Activated CD4-positive, alpha-beta T cell treated with anti-CD3 and anti-CD28 coated beads for 48 hours (primary cell): ENCODE measurements around the gene SYNE4.
A peak's percentile ranks its signal among the peaks of the same experiment; 100 is the strongest.
"Not testable (repeated sequence)": the region's sequence is repeated elsewhere in the genome, so short reads cannot be mapped to it uniquely, and the experiment has no call there.

ENCODE experiments used
- DNase-seq: peaks from one replicate; pipeline ENCODE4 v3.0.0-alpha.2; 2020

The SYNE4 gene

DNA sequence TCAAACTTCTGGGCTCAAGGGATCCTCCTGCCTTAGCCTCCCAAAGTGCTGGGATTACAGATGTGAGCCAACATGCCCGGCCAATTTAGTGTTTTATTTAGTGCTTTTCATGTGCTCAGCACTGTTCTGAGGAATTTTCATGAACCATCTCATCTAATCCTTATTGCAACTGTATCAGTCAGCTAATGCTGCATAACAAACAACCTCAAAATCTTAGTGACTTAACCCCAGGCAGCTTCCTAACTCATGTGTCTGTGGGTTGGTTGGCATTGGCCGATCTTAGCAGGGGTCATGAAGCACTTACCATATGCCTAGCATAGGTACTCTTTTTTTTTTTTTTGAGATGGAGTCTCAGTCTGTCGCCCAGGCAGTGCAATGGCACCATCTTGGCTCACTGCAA is 19.8 kb downstream of the SYNE4 start:
- DNase-seq: no peak

DNA sequence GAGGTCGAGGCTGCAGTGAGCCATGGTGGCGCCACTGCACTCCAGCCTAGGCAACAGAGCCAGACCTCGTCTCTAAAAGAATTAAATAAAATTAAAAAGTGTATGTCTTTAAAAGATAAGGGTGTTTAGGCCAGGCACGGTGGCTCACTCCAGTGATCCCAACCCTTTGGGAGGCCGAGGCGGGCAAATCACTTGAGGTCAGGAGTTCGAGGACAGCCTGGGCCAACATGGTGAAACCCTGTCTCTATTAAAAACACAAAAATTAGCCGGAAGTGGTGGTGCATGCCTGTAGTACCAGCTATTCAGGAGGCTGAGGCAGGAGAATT is 21.1 kb downstream of the SYNE4 start:
- DNase-seq: no peak

DNA sequence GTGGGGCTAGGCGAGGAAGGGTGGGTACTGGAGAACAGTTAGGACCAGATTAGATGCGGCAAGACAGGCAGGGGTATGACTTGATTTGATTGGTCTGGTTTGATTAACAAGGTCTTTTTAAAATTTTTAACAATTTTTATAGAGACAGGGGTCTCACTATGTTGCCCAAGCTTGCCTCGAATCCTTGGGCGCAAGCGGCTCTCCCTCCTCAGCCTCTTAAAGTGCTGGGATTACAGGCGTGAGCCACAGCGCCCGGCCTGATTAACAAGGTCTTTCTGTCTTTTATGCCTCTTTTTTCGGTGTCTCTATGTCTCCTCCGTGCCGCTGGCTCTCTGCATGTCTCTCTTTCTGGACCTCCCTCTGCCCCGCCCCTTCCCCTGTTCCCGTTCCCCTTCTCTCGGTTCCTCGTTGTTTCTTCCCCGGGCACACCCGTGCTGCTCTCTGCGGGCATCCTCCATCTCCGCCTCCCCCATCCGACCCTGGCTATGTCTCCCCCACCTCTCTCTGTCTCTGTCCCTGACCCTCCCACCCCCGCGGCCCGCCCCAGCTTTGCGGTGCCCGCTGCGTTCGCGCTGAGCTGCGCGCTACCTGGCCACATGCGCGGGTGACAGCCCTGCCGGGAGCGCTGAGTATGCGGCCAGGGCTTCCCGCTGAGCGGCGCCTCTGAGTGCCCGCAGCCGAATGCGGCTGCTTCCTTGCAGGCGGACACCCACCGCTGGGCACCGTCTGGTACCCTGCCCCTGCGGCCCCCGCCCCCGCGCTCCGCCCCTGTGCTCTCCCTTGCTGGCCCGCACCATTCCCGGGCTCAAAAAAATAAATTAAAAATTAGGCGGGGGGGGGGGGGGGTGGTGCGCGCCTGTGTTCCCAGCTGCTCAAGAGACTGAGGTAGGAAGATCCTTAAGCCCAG is 21.7 kb downstream of the SYNE4 start:
- peak; percentile 37 for DNase-seq

DNA sequence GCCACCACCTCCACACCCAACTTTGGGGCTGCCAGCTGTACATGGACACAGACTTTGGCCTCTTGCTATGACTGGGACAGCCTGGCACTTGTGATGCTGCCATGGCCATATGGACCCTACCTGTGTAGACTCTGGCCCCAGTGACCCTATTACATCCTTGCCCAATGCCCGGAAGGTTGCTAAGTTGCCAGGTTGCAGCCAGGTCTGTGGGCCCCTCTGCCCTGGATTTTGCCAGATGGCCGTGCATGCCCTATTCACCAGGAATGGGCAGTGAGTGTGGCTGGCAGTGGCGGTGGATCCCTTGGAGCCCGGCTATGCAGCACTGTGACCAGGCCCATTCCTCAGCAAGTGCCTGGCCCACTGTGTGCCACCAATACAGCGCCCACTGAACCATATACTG is 22.5 kb downstream of the SYNE4 start:
- DNase-seq: no peak

DNA sequence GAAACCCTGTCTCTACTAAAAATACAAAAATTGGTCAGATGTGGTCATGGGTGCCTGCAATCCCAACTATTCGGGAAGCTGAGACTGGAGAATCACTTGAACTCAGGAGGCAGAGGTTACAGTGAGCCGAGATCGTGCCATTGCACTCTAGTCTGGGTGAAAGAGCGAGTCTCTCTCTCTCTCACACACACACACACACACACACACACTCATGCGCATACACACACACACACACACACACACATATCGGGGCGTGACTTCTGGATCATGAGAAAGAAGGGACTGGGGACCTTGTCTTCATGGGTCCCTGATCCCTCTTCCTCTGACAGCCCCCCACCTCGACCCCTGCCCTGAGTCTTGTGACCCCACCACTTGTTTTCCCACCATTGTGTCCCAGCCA is 25.4 kb downstream of the SYNE4 start:
- DNase-seq: no peak

DNA sequence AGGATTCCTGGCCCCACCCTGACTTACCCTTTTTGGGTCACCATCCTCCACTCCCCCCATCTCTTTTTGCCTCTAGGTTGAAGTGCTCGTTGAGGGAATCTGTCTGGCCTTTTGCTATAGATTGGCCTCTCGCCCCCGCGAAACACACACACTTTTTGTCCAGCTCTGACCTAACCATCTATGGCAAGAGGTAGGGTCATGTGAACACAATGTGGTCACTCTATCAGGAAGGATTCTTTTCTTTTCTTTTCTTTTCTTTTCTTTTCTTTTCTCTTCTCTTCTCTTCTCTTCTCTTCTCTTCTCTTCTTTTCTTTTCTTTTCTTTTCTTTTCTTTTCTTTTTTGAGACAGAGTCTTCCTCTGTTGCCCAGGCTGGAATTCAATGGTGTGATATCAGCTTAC is 27.6 kb downstream of the SYNE4 start:
- DNase-seq: not testable (repeated sequence)

DNA sequence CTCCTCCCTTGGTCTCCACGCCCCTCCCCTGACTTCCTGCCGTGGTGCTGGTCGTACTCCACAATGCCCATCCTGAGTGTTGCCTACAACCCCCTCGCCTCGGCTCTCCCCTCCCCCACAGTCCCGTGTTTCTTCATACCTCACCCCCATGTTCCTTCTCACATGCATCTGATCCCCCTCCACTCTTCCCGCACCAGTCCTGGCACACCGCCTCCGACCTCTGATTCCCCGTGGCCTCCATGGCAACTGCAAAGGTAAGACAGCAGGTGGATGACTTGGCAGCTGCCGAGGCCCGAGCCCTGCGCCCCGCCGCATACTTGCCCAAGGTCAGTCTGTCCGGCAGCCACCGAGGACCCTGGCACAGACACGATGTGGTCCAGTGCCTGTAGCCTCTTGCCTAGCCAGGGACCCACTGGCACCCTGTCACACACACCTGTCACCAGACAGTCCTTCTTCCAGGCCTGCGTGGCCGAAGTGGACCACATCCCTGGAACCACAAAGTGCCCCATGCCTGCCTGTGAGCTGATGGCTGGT is 29.7 kb downstream of the SYNE4 start:
- DNase-seq: no peak

GRCh38 chr19:35978271-35978670 is 30.3 kb downstream of the SYNE4 start:
- no peak for DNase-seq

GRCh38 chr19:35977446-35978222 is 31.0 kb downstream of the SYNE4 start:
- peak; percentile 57 for DNase-seq

- DNase-seq: no peak
Observed at GRCh38 chr19:35975608-35976214, 32.9 kb downstream of the SYNE4 start.

GRCh38 chr19:35973487-35973886 is 35.1 kb downstream of the SYNE4 start:
- DNase-seq: no peak

DNA sequence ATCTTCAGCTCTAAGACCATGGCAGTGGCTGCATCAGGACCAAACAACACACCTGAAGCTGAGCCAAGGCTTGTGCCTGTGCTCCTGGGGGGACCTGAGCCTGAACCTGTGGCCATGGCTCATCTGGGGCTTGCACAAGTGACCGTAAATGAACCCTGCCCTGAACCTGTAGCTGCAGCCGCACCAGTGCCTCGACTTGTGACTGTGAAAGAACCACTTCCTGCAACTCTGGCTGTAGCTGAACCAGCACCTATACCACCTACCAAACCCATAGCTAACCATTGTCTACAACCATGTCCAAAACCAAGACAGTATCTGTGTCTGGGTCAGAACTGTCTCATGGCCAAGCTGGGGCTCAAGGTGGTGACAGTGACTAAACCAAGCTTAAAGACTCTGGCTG is 41.8 kb downstream of the SYNE4 start:
- no peak for DNase-seq

- DNase-seq: peak; percentile 68
Observed at GRCh38 chr19:35963514-35963913, 45.1 kb downstream of the SYNE4 start.

GRCh38 chr19:35960432-35960972 is 48.1 kb downstream of the SYNE4 start:
- DNase-seq: no peak

GRCh38 chr19:35959968-35960320 is 48.7 kb downstream of the SYNE4 start:
- no peak for DNase-seq

GRCh38 chr19:35959040-35959967 is 49.3 kb downstream of the SYNE4 start:
- peak; percentile 74 for DNase-seq

DNA sequence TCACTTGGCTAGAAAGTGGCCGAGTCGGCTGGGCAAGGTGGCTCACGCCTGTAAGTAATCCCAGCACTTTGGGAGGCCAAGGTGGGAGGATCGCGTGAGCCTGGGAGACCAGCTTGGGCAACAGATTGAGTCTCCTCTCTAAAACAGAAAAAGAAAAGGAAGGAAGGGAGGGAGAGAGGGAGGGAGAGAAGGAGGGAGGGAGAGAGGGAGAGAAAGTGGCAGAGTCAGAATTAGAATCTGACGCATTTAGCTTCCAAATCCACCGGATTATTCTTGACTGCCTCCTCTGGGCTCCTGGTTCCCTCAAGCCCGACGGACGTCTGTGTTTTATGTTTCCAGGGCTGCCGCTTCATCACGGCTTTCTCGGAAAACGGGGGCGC is 50.0 kb downstream of the SYNE4 start:
- DNase-seq: no peak

DNA sequence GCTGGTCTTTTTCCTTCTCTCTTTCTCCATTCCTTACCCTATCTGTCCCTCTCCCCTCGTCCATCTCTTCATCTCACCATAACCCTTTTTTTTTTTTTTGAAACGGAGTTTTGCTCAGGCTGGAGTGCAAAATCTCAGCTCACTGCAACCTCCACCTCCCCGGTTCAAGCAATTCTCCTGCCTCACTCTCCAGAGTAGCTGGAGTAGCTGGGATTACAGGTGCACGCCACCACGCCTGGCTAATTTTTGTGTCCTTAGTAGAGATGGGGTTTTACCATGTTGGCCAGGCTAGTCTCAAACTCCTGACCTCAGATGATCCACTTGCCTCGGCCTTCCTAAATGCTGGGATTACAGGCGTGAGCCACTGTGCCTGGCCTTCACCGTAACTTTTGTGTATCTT is 51.2 kb downstream of the SYNE4 start:
- not testable (repeated sequence) for DNase-seq

DNA sequence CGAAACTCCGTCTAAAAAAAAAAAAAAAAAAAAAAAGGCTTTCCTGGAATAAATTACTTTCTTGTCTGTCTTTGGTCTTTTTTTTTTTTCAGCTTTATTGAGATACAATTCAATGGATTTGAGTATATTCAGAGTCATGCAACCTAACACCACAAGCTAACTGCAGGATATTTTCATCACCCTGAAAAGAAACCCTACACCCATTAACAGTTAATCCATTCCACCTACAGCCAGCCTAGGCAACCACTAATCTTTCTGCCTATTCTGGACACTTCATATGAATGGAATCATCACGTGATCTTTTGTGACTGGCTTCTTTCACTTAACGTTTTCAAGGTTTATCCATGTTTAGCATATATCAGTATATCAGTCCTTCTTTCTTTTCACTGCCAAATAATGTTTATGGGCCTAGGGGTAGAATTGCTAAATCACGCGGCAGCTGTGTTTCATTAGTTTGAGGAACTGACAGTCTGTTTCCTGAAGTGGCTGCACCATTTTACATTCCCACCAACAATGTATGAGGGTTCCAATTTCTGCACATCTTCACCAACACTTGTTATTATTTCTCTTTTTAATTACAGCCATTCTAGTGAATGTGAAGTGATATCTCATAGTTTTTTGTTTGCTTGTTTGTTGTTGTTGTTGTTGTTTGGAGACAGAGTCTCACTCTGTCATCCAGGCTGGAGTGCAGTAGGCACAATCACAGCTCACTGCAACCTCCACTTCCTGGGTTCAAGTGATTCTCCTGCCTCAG is 52.6 kb downstream of the SYNE4 start:
- DNase-seq: no peak
